ENCODE results near the gene ARSD. TPM values are rescaled to one million over a fixed set of nuclear protein-coding genes. Genes with fewer than 3 reads are reported as not detected.
A peak's percentile ranks its signal among the peaks of the same experiment; 100 is the strongest.

Gene ARSD
- polyA plus RNA-seq, 1 donor (not counting 4 experiments of a cell fraction or from before 2014, with no cell fraction given) = 7.9 TPM

GRCh38 chrX:2870650-2871049 lies 58.5 kb downstream of the ARSD start:
- no peak overlapping the region for H3K4me3 ChIP-seq (ENCODE audit: control insufficient read depth in 2 of 3, extremely low read depth in 1 of 3, insufficient read depth in 2 of 3, low read depth in 1 of 3, low read length in 3 of 3)
- no peak overlapping the region for H3K9ac ChIP-seq (ENCODE audit: control insufficient read depth, extremely low read depth, insufficient read depth, low read length)
- no peaks in the 10 kb centered on the region for H3K9me1 ChIP-seq (ENCODE audit: control insufficient read depth, extremely low read depth, insufficient read depth, low read length)
- DNase-seq (ENCODE audit: low read depth, low spot score) (no peak), FAIRE-seq (no peak)
- no peaks in the 10 kb centered on the region for H3K4me1 ChIP-seq (ENCODE audit: control insufficient read depth, extremely low read depth, insufficient read depth, low read length)
- dilution Hi-C loops (cut with MboI; ENCODE audit: extremely low pct_ligation_motif_present, low sequenced_read_pairs) = loop anchor here (25.0 kb wide), 1 partner anchor 167 kb away; the partner anchor contains the start of gene ARSF
- H4K20me1 ChIP-seq (ENCODE audit: control insufficient read depth, extremely low read depth, insufficient read depth, low read length) = no peaks in the 10 kb centered on the region
- H3K36me3 ChIP-seq (ENCODE audit: control insufficient read depth in 2 of 2, extremely low read depth in 1 of 2, insufficient read depth in 2 of 2, low read length in 2 of 2) = no peaks in the 10 kb centered on the region
- no peak overlapping the region for H3K27ac ChIP-seq (ENCODE audit: control insufficient read depth, insufficient read depth, low read length)
- TF ChIP-seq CTCF (optimal IDR thresholded peaks at IDR 0.05 in 1 of 3, IDR thresholded peaks at IDR 0.05 in 1 of 3, conservative IDR thresholded peaks at IDR 0.05 in 1 of 3; ENCODE audit: extremely low read depth in 1 of 3, insufficient read depth in 2 of 3, low read length in 3 of 3) = no peak
- TF ChIP-seq EZH2 (IDR thresholded peaks at IDR 0.05; ENCODE audit: low read length) = no peak
- H2AFZ ChIP-seq (ENCODE audit: control insufficient read depth, low read length) = no peak overlapping the region
- H3K79me2 ChIP-seq (ENCODE audit: control insufficient read depth, insufficient read depth, low read length) = no peaks in the 10 kb centered on the region
- no peaks in the 10 kb centered on the region for H3K9me3 ChIP-seq (ENCODE audit: control insufficient read depth, low read depth, low read length)
- no peaks in the 10 kb centered on the region for H3K27me3 ChIP-seq (ENCODE audit: control insufficient read depth, extremely low read depth, insufficient read depth, low read length)
- no peak overlapping the region for H3K4me2 ChIP-seq (ENCODE audit: control insufficient read depth, extremely low read depth, insufficient read depth, low read depth, low read length)

GRCh38 chrX:2867206-2867605 lies 61.9 kb downstream of the ARSD start:
- no peak overlapping the region for H2AFZ ChIP-seq (ENCODE audit: control insufficient read depth, low read length)
- H4K20me1 ChIP-seq (ENCODE audit: control insufficient read depth, extremely low read depth, insufficient read depth, low read length) = no peaks in the 10 kb centered on the region
- no peak overlapping the region for H3K4me3 ChIP-seq (ENCODE audit: control insufficient read depth in 2 of 3, extremely low read depth in 1 of 3, insufficient read depth in 2 of 3, low read depth in 1 of 3, low read length in 3 of 3)
- H3K4me1 ChIP-seq (ENCODE audit: control insufficient read depth, extremely low read depth, insufficient read depth, low read length) = no peaks in the 10 kb centered on the region
- no peaks in the 10 kb centered on the region for H3K36me3 ChIP-seq (ENCODE audit: control insufficient read depth in 2 of 2, extremely low read depth in 1 of 2, insufficient read depth in 2 of 2, low read length in 2 of 2)
- H3K9ac ChIP-seq (ENCODE audit: control insufficient read depth, extremely low read depth, insufficient read depth, low read length) = no peak overlapping the region
- H3K27ac ChIP-seq (ENCODE audit: control insufficient read depth, insufficient read depth, low read length) = no peak overlapping the region
- dilution Hi-C loops (cut with MboI; ENCODE audit: extremely low pct_ligation_motif_present, low sequenced_read_pairs) = loop anchor here (25.0 kb wide), 1 partner anchor 170 kb away; the partner anchor contains the start of gene ARSF
- TF ChIP-seq EZH2 (IDR thresholded peaks at IDR 0.05; ENCODE audit: low read length) = no peak
- no peak overlapping the region for H3K4me2 ChIP-seq (ENCODE audit: control insufficient read depth, extremely low read depth, insufficient read depth, low read depth, low read length)
- H3K79me2 ChIP-seq (ENCODE audit: control insufficient read depth, insufficient read depth, low read length) = no peaks in the 10 kb centered on the region
- no peaks in the 10 kb centered on the region for H3K9me3 ChIP-seq (ENCODE audit: control insufficient read depth, low read depth, low read length)
- no peaks in the 10 kb centered on the region for H3K9me1 ChIP-seq (ENCODE audit: control insufficient read depth, extremely low read depth, insufficient read depth, low read length)
- FAIRE-seq (no peak), DNase-seq (ENCODE audit: low read depth, low spot score) (no peak)
- H3K27me3 ChIP-seq (ENCODE audit: control insufficient read depth, extremely low read depth, insufficient read depth, low read length) = no peaks in the 10 kb centered on the region

- Histone ChIP-seq H3K4me1 (ENCODE audit: control insufficient read depth, extremely low read depth, insufficient read depth, low read length) (no peaks in the 10 kb centered on the region), H3K9me1 (ENCODE audit: control insufficient read depth, extremely low read depth, insufficient read depth, low read length) (no peaks in the 10 kb centered on the region), H3K27me3 (ENCODE audit: control insufficient read depth, extremely low read depth, insufficient read depth, low read length) (no peaks in the 10 kb centered on the region), H3K9me3 (ENCODE audit: control insufficient read depth, low read depth, low read length) (no peaks in the 10 kb centered on the region), H3K4me2 (ENCODE audit: control insufficient read depth, extremely low read depth, insufficient read depth, low read depth, low read length) (no peak overlapping the region), H2AFZ (ENCODE audit: control insufficient read depth, low read length) (no peak overlapping the region), H4K20me1 (ENCODE audit: control insufficient read depth, extremely low read depth, insufficient read depth, low read length) (no peaks in the 10 kb centered on the region), H3K4me3 (ENCODE audit: control insufficient read depth in 2 of 3, extremely low read depth in 1 of 3, insufficient read depth in 2 of 3, low read depth in 1 of 3, low read length in 3 of 3) (no peak overlapping the region), H3K36me3 (ENCODE audit: control insufficient read depth in 2 of 2, extremely low read depth in 1 of 2, insufficient read depth in 2 of 2, low read length in 2 of 2) (no peaks in the 10 kb centered on the region), H3K79me2 (ENCODE audit: control insufficient read depth, insufficient read depth, low read length) (no peaks in the 10 kb centered on the region), H3K27ac (ENCODE audit: control insufficient read depth, insufficient read depth, low read length) (no peak overlapping the region), H3K9ac (ENCODE audit: control insufficient read depth, extremely low read depth, insufficient read depth, low read length) (no peak overlapping the region)
- no peak for TF ChIP-seq CTCF (optimal IDR thresholded peaks at IDR 0.05 in 1 of 3, IDR thresholded peaks at IDR 0.05 in 1 of 3, conservative IDR thresholded peaks at IDR 0.05 in 1 of 3; ENCODE audit: extremely low read depth in 1 of 3, insufficient read depth in 2 of 3, low read length in 3 of 3)
- TF ChIP-seq EZH2 (IDR thresholded peaks at IDR 0.05; ENCODE audit: low read length) = no peak
- dilution Hi-C loops (cut with MboI; ENCODE audit: extremely low pct_ligation_motif_present, low sequenced_read_pairs) = loop anchor here (25.0 kb wide), 1 partner anchor 174 kb away; the partner anchor contains the start of gene ARSF
- DNase-seq (ENCODE audit: low read depth, low spot score) (peak; percentile 1), FAIRE-seq (peak; percentile 9)
Measured at GRCh38 chrX:2863646-2864045, 65.5 kb downstream of the ARSD start.
